SK-N-SH (cell line): ENCODE results near the gene ZNF32. TPM values are rescaled to one million over a fixed set of nuclear protein-coding genes. Genes with fewer than 3 reads are reported as not detected.

Experiments
- CTCF ChIA-PET: fragments of 300-600, 350-600 bp; formaldehyde crosslinking; extraction: SDS; loops from one replicate; lab custom pipeline; 2021; lab: Yijun Ruan, JAX
- POLR2A ChIA-PET: fragments of 350-600 bp; sonication (Branson Sonifier 250); formaldehyde crosslinking; extraction: SDS; loops from one replicate; lab custom pipeline; 2020; ENCODE audit warnings: antibody characterized with exemption, inconsistent platforms; lab: Yijun Ruan, JAX
- DNase-seq: peaks from one replicate; pipeline ENCODE4 v3.0.0; 2012
- H2AFZ ChIP-seq: fragments of 200-600 bp; sonication (generic); 2 replicates; pipeline ENCODE4 v1.8.1; 2016; ENCODE audit warnings: antibody characterized with exemption, mild to moderate bottlenecking, low read depth
- H3F3A ChIP-seq: fragments of 200-600 bp; sonication (generic); replicated peaks from 2 replicates; pipeline ENCODE3; 2016; ENCODE audit warnings: antibody characterized with exemption, mild to moderate bottlenecking; ENCODE audit not compliant: insufficient read depth
- H3K27ac ChIP-seq, 2 experiments: fragments of 200-500 bp in 1 of 2; fragments of 200-600 bp in 1 of 2; sonication (Bioruptor generic) in 1 of 2; sonication (generic), shearing (Covaris generic) in 1 of 2; 2 replicates each; pipeline versions ENCODE4 v1.5.1 to v1.6.1; 2014 to 2016; ENCODE audit warnings: low read depth in 2 of 2, inconsistent platforms in 1 of 2, low read length in 1 of 2, mild to moderate bottlenecking in 1 of 2, mixed read lengths in 1 of 2
- H3K27me3 ChIP-seq: fragments of 200-600 bp; sonication (generic), shearing (Covaris generic); 2 replicates; pipeline ENCODE4 v1.6.1; 2016; ENCODE audit warnings: mixed run types; ENCODE audit not compliant: insufficient read depth
- H3K36me3 ChIP-seq, 2 experiments: fragments of 200-500 bp in 1 of 2; fragments of 200-600 bp in 1 of 2; sonication (Bioruptor generic) in 1 of 2; sonication (generic) in 1 of 2; replicated peaks in 1 of 2; 2 replicates each; pipeline versions ENCODE3 to v1.5.1; 2014 to 2016; ENCODE audit warnings: low read length in 1 of 2, mild to moderate bottlenecking in 1 of 2; ENCODE audit not compliant: insufficient read depth in 2 of 2, control insufficient read depth in 1 of 2
- H3K4me1 ChIP-seq, 2 experiments: fragments of 200-500 bp in 1 of 2; fragments of 200-600 bp in 1 of 2; sonication (Bioruptor generic) in 1 of 2; sonication (generic), shearing (Covaris generic) in 1 of 2; 2 replicates each; pipeline versions ENCODE4 v1.5.1 to v1.6.1; 2014 to 2016; ENCODE audit warnings: low read depth in 1 of 2, low read length in 1 of 2, mixed run types in 1 of 2; ENCODE audit not compliant: insufficient read depth in 2 of 2, control insufficient read depth in 1 of 2
- H3K4me2 ChIP-seq: fragments of 200-600 bp; sonication (generic), shearing (Covaris generic); 2 replicates; pipeline ENCODE4 v1.6.1; 2017; ENCODE audit warnings: mixed run types
- H3K4me3 ChIP-seq, 2 experiments: fragments of 200-500 bp in 1 of 2; fragments of 200-600 bp in 1 of 2; sonication (Bioruptor generic) in 1 of 2; sonication (generic), shearing (Covaris generic) in 1 of 2; 2 replicates each; pipeline versions ENCODE4 v1.5.1 to v1.8.1; 2014 to 2016; ENCODE audit warnings: low read depth in 2 of 2, inconsistent platforms in 1 of 2, low read length in 1 of 2, mild to moderate bottlenecking in 1 of 2, mixed read lengths in 1 of 2, moderate library complexity in 1 of 2
- H3K79me2 ChIP-seq: fragments of 200-600 bp; sonication (generic); 2 replicates; pipeline ENCODE4 v1.8.1; 2017; ENCODE audit warnings: mild to moderate bottlenecking; ENCODE audit not compliant: insufficient read depth
- H3K9ac ChIP-seq: fragments of 200-600 bp; sonication (generic); 2 replicates; pipeline ENCODE4 v1.6.1; 2017; ENCODE audit warnings: mixed run types
- H3K9me2 ChIP-seq: fragments of 200-600 bp; sonication (generic); 2 replicates; pipeline ENCODE4 v1.6.1; 2017; ENCODE audit warnings: mixed run types
- H3K9me3 ChIP-seq: fragments of 200-600 bp; sonication (generic); 2 replicates; pipeline ENCODE4 v1.6.1; 2017; ENCODE audit warnings: mixed run types, mild to moderate bottlenecking, moderate library complexity
- H4K20me1 ChIP-seq: fragments of 200-600 bp; sonication (generic); 2 replicates; pipeline ENCODE4 v1.6.1; 2017; ENCODE audit warnings: mild to moderate bottlenecking, mixed run types; ENCODE audit not compliant: insufficient read depth
- CTCF ChIP-seq: fragments of 200-600 bp; sonication (generic); IDR thresholded peaks from 2 replicates; pipeline ENCODE4 v1.6.1; 2017; ENCODE audit warnings: antibody characterized with exemption, mild to moderate bottlenecking, moderate library complexity
- EP300 ChIP-seq, 2 experiments: IDR thresholded peaks; 2 replicates each; pipeline versions ENCODE4 v1.4.0 to v1.6.1; 2012; ENCODE audit warnings: borderline replicate concordance in 1 of 2, low read depth in 1 of 2, low read length in 1 of 2
- FOXJ3 ChIP-seq: sonication (generic); formaldehyde crosslinking; IDR thresholded peaks from 2 replicates; pipeline ENCODE4 v1.5.1; 2020; ENCODE audit warnings: mild to moderate bottlenecking, missing genetic modification reagents
- GATA2 ChIP-seq: sonication (generic); formaldehyde crosslinking; IDR thresholded peaks from 2 replicates; pipeline ENCODE4 v1.5.0; 2020; ENCODE audit warnings: mild to moderate bottlenecking, missing genetic modification reagents
- MEF2A ChIP-seq: IDR thresholded peaks from 2 replicates; pipeline ENCODE4 v1.4.0; 2012; ENCODE audit warnings: low read depth, borderline replicate concordance
- PBX3 ChIP-seq: IDR thresholded peaks from 2 replicates; pipeline ENCODE4; 2012
- POLR2AphosphoS5 ChIP-seq: IDR thresholded peaks from 2 replicates; pipeline ENCODE4 v1.6.1; 2012; ENCODE audit warnings: low read depth, low read length
- RAD21 ChIP-seq: IDR thresholded peaks from 2 replicates; pipeline ENCODE4 v1.6.1; 2012; ENCODE audit warnings: mild to moderate bottlenecking, low read length
- RFX5 ChIP-seq: IDR thresholded peaks from 2 replicates; pipeline ENCODE4 v1.6.1; 2012; ENCODE audit warnings: mild to moderate bottlenecking, improper control_type of control experiment, low read length
- RXRA ChIP-seq: IDR thresholded peaks from 2 replicates; pipeline ENCODE4 v1.4.0; 2012; ENCODE audit warnings: low read depth, mild to moderate bottlenecking, borderline replicate concordance
- SIN3A ChIP-seq: IDR thresholded peaks from 2 replicates; pipeline ENCODE4 v1.6.1; 2012; ENCODE audit warnings: low read depth, mild to moderate bottlenecking, low read length, moderate library complexity, borderline replicate concordance
- SMC3 ChIP-seq: IDR thresholded peaks from 2 replicates; pipeline ENCODE4 v1.6.1; 2012; ENCODE audit warnings: low read depth, low read length, improper control_type of control experiment
- TEAD4 ChIP-seq: IDR thresholded peaks from 2 replicates; pipeline ENCODE4 v1.4.0; 2012; ENCODE audit warnings: mild to moderate bottlenecking, borderline replicate concordance; ENCODE audit not compliant: insufficient read depth
- USF1 ChIP-seq: IDR thresholded peaks from 2 replicates; pipeline ENCODE4 v1.4.0; 2012; ENCODE audit warnings: low read depth, borderline replicate concordance
- YY1 ChIP-seq: IDR thresholded peaks from 2 replicates; pipeline ENCODE4 v1.4.0; 2012; ENCODE audit warnings: low read depth, mild to moderate bottlenecking
- WGBS: methylation state at CpG from one replicate; pipeline ENCODE4 v1.1.6; 2017; ENCODE audit warnings: low lambda C conversion rate; 5-methylcytosine and 5-hydroxymethylcytosine counted together
- polyA plus RNA-seq, 3 experiments: library from polyadenylated mRNA; depleted of rRNA; stranded (reverse); fragments of >200 nt; gene quantifications; 2 replicates each; pipeline ENCODE4 v1.2.3, GENCODE V29; 2012

Gene ZNF32
- polyA plus RNA-seq, 1 of the 3 experiments (the other 2 are of a cell fraction) = 27.2 TPM

DNA sequence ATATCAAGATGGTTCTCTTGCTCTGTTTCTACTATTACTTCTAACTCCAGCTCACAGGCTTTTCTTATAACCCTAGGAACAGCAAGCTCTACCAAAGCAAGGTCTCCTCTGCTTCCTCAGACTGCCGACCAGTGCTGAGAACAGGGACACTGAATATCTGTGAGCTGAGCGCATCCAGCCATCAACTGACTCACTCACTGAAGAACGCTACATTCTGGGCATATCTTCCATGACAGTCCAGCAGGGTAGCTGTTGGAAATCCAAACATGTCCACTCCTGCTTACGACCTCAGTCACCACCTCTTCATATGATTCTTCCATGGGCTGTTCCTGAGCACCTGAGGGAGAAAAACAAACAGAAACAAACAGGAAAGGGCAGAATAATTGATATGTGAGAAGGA, 2.8 kb downstream of the ZNF32 start:
- Histone ChIP-seq H3K9ac (no peak overlapping the region), H3K9me2 (no peaks in the 10 kb centered on the region), H3K4me2 (no peak overlapping the region), H2AFZ (no peak overlapping the region), H3K36me3 (peaks cover 40 to 59% of the 10 kb centered on the region in 2 experiments), H3K4me1 (peaks cover 0 to 3% of the 10 kb centered on the region in 2 experiments; a peak in 1 of 4 replicates), H3K27ac (no peak overlapping the region), H3K79me2 (peaks cover 8% of the 10 kb centered on the region; the same call in 1 of the 2 replicates), H3K27me3 (no peaks in the 10 kb centered on the region), H4K20me1 (no peaks in the 10 kb centered on the region), H3K4me3 (no peak overlapping the region; a peak in 1 of 4 replicates), H3F3A (peaks cover 4% of the 10 kb centered on the region), H3K9me3 (peaks cover 31% of the 10 kb centered on the region; the same call in 1 of the 2 replicates)
- TF ChIP-seq EP300 (IDR thresholded peaks at IDR 0.05; ENCODE audit: borderline replicate concordance in 1 of 2, low read depth in 1 of 2, low read length in 1 of 2) (no peak), RXRA (no peak), GATA2 (CRISPR knock-in tag) (no peak), CTCF (no peak), RAD21 (no peak), POLR2AphosphoS5 (no peak), YY1 (no peak), USF1 (no peak), PBX3 (no peak), MEF2A (no peak), SIN3A (no peak), TEAD4 (no peak), RFX5 (no peak), FOXJ3 (CRISPR knock-in tag) (no peak), SMC3 (no peak)
- POLR2A ChIA-PET = no interaction called here
- 96% methylated on average over 4 of the region's 4 CpGs for WGBS
- no peak for DNase-seq
- CTCF ChIA-PET = interaction anchor here (0.6 to 1.9 kb wide), 2 partner anchors 44 to 183 kb away, joined by 3 to 6 read pairs; no protein-coding TSS in a partner anchor
